IPS-15b (cell line): ENCODE data around the gene NEK2.
"Not testable (repeated sequence)": the region's sequence is repeated elsewhere in the genome, so short reads cannot be mapped to it uniquely, and the experiment has no call there.

Experiments used
- H3K27me3 ChIP-seq: one replicate; pipeline ENCODE4 v1.6.1; 2013; ENCODE audit warnings: low read length; ENCODE audit not compliant: control insufficient read depth, insufficient read depth
- H3K36me3 ChIP-seq: one replicate; pipeline ENCODE4 v1.6.1; 2013; ENCODE audit warnings: low read length; ENCODE audit not compliant: control insufficient read depth, insufficient read depth
- H3K4me1 ChIP-seq: one replicate; pipeline ENCODE4 v1.6.1; 2013; ENCODE audit warnings: mild to moderate bottlenecking, low read length; ENCODE audit not compliant: control insufficient read depth, insufficient read depth
- H3K4me3 ChIP-seq: one replicate; pipeline ENCODE4 v1.5.1; 2013; ENCODE audit warnings: low read depth, low read length
- H3K9ac ChIP-seq: one replicate; pipeline ENCODE4 v1.6.1; 2013; ENCODE audit warnings: low read depth, mild to moderate bottlenecking, low read length
- H3K9me3 ChIP-seq: one replicate; pipeline ENCODE4 v1.6.1; 2013; ENCODE audit warnings: mild to moderate bottlenecking, low read length; ENCODE audit not compliant: control insufficient read depth, insufficient read depth

The NEK2 gene

DNA sequence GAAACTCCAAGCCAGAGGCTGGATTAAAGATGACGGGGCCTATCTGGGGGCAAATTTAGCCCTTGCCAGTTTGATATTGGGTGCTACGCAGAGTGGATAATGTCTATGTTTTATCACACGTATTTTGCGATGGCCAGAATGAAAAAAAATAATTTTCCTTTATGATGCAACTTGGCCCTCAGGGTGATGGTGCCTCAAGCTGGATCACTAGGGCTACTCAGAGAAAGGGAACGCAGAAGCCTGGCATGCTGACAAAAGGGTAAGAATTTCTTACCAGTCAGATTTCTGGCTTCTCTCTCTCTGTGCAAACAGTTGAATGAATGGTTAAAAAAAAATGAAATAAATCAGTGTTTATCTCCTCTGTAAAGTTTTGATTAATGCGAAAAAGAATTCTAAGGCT is 32.6 kb upstream of the NEK2 start:
- no peaks in the 10 kb centered on the region for H3K36me3 ChIP-seq
- H3K4me3 ChIP-seq, result no peak overlapping the region
- H3K9ac ChIP-seq, result no peak overlapping the region
- H3K9me3 ChIP-seq, result no peaks in the 10 kb centered on the region
- H3K4me1 ChIP-seq, result no peaks in the 10 kb centered on the region
- H3K27me3 ChIP-seq, result peaks cover 5% of the 10 kb centered on the region

DNA sequence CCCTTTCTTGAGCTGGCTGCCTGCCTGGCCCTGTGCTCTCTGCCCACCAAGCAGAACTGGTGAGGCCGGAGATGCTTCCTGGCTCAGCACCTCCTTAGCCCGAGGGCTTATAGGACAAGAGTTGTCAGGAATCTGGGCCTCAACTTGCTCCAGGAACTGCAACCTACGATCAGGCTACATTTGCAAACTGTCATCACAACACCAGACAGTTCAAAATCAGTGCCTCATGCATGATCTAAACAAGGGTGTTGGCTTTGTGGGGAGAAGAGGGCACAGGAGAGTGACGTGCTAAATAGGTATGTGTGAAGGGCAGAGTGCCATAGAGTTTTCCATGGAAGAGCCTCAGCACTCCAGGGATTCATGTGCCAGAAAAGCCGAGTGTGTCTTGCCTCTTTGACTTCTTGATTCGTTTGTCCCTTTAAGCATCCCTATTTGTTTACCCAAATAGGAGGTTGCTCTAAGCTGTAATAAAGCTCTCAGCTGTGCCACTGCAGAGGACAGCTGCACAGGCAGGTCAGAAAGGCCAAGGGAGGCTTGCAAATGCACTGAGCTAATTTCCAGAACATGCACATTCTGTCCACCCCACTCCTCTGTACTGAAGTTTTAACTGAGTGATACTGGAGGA is 30.2 kb upstream of the NEK2 start:
- peaks cover 18% of the 10 kb centered on the region for H3K27me3 ChIP-seq
- no peaks in the 10 kb centered on the region for H3K9me3 ChIP-seq
- H3K4me3 ChIP-seq, result no peak overlapping the region
- no peak overlapping the region for H3K9ac ChIP-seq
- H3K4me1 ChIP-seq, result no peaks in the 10 kb centered on the region
- no peaks in the 10 kb centered on the region for H3K36me3 ChIP-seq

DNA sequence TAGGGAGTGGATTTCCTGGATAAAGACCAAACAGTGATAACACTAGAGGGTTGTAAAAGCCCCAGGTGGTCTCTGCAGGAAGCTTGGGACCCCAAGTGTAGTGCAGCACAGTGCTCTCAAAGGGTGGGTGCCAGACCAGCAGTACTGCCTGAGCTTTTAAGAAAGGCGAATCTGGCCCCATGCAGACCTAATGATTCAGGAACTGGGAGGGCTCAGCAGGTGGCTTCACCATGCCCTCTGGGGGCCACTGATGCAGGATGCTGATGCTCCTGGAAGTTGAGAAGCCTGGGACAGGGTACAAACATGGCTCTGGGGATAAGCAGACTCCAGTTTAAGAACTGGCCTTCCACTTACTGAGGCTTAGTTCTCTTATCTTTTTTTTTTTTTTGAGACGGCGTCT is 29.1 kb upstream of the NEK2 start:
- H3K36me3 ChIP-seq, result no peaks in the 10 kb centered on the region
- no peak overlapping the region for H3K4me3 ChIP-seq
- no peak overlapping the region for H3K9ac ChIP-seq
- peaks cover 19% of the 10 kb centered on the region for H3K27me3 ChIP-seq
- peaks cover under 1% of the 10 kb centered on the region for H3K4me1 ChIP-seq
- no peaks in the 10 kb centered on the region for H3K9me3 ChIP-seq

DNA sequence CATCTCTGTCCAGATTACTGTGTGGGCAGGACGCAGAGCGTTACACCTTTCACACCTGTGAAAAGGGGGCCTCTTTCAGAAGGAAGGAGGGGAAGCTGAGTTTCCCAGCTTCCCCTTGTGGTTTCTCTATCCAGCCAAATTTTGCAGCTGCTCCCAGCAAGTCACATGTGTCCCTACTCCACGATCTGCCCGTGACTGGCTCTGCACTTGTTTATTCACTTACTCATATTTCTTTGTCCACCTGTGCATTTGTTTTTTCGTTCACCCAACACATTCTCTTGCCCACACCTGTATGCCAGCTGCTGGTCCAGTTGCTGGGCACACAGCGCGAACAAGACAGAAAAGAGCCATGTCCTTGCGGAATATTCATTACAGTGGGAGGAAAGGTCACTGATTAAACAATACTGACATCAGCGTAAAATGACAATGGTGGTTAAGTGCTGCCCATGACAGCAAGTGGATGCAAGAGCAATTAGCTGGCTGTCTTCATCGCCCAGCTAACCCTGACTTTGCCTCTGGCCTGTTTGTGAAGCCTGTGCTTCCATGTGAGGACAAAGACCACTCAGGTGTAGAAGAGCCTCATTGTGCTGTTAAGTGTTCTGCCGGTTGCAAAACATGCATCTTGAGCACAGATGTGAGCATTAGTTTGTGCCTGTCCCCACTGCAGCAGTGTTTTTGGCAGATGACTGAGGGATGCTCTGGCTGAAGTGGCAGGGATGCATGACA is 28.6 kb upstream of the NEK2 start:
- Histone ChIP-seq H3K4me3 (no peak overlapping the region), H3K4me1 (peaks cover 3% of the 10 kb centered on the region), H3K9ac (no peak overlapping the region), H3K36me3 (no peaks in the 10 kb centered on the region), H3K9me3 (no peaks in the 10 kb centered on the region), H3K27me3 (peaks cover 24% of the 10 kb centered on the region)

GRCh38 chr1:211701733-211702132 is 26.3 kb upstream of the NEK2 start:
- Histone ChIP-seq H3K36me3 (no peaks in the 10 kb centered on the region), H3K9ac (no peak overlapping the region), H3K9me3 (no peaks in the 10 kb centered on the region), H3K4me1 (peaks cover 3% of the 10 kb centered on the region), H3K4me3 (no peak overlapping the region), H3K27me3 (peaks cover 24% of the 10 kb centered on the region)

DNA sequence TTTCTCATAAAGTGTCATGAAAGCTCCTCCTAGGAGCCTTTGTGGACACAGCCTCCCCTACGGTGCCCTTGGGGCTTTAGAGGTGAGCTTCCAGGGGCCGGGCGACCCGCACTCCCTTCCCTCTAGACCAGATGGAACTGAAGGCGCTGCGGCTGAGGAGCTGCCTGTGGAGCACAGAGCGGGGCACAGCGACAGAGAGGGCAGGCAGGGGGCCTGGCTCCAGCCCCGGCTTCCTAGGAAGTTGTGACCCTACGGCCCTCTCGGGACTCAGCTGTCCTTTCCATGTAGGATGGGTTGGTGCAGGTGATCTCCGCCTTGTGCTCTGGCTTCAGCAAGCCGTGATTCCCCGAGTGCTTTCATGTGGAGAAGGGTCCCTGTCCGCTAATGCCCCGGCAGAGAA is 23.6 kb upstream of the NEK2 start:
- Histone ChIP-seq H3K4me3 (peak overlapping the region; percentile 63), H3K27me3 (peaks cover 18% of the 10 kb centered on the region), H3K36me3 (no peaks in the 10 kb centered on the region), H3K9me3 (no peaks in the 10 kb centered on the region), H3K9ac (no peak overlapping the region), H3K4me1 (peaks cover 3% of the 10 kb centered on the region)

- Histone ChIP-seq H3K27me3 (peaks cover 18% of the 10 kb centered on the region), H3K9ac (no peak overlapping the region), H3K4me1 (peaks cover 3% of the 10 kb centered on the region), H3K9me3 (no peaks in the 10 kb centered on the region), H3K36me3 (no peaks in the 10 kb centered on the region), H3K4me3 (peak overlapping the region; percentile 63)
Observed at GRCh38 chr1:211698161-211699026, 23.0 kb upstream of the NEK2 start.

DNA sequence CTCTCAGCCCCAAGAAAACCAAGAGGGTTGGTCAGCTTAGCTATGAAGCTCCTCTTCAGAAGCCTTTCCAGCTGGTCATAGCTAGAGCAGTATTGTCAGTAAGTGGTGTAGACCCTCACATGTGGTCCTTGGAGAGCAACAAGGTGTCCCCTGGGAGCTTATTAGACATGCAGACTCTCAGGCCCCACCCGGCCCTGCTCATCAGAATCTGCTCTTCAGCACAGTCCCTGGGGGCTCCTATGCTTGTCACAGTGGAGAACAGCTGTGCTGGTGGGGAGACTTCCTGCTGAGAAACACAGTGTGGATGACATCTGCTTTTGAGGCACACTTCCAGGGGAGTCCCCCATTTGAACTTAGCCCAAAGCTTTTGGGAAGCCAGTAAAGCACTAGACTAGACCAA is 21.9 kb upstream of the NEK2 start:
- no peak overlapping the region for H3K4me3 ChIP-seq
- peaks cover 18% of the 10 kb centered on the region for H3K27me3 ChIP-seq
- peaks cover 3% of the 10 kb centered on the region for H3K4me1 ChIP-seq
- no peaks in the 10 kb centered on the region for H3K9me3 ChIP-seq
- no peak overlapping the region for H3K9ac ChIP-seq
- H3K36me3 ChIP-seq, result no peaks in the 10 kb centered on the region

DNA sequence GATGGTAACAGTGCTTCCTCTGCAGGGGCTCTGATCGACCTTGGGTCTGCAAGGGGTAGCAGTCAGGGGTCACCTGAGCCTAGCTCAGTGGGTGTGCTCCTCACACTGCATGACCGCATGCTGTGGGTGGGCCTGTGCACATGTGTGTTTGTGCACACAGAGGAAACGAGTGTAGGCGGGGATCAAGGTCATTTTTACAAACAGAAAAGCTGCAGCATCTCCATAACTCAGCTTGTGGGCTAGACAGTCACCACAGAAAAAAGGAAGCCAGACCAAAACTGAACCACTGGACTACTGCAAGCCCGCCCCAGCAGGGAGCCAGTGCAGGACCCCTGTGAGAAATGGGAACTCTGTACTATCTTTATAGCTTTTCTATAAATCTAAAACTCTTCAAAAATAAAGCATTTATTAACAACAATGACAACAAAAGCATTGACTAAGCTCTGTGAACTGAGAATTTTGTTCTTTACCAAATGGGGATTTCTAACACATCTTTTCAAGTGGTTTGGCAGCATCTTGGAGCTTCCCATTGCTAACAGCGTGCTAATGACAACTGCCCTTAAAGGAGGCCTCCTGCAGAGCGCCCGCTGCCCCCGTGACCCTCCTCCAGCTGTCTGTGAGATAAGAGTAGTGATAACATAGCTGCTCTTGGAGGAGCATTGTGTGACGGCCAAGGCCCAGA is 19.9 kb upstream of the NEK2 start:
- Histone ChIP-seq H3K9ac (no peak overlapping the region), H3K4me3 (no peak overlapping the region), H3K36me3 (no peaks in the 10 kb centered on the region), H3K27me3 (peaks cover 6% of the 10 kb centered on the region), H3K9me3 (no peaks in the 10 kb centered on the region), H3K4me1 (peaks cover 3% of the 10 kb centered on the region)

GRCh38 chr1:211693911-211694310 is 18.5 kb upstream of the NEK2 start:
- not testable (repeated sequence) for H3K4me3 ChIP-seq, H3K27me3 ChIP-seq, H3K9ac ChIP-seq, H3K36me3 ChIP-seq, H3K4me1 ChIP-seq, H3K9me3 ChIP-seq

DNA sequence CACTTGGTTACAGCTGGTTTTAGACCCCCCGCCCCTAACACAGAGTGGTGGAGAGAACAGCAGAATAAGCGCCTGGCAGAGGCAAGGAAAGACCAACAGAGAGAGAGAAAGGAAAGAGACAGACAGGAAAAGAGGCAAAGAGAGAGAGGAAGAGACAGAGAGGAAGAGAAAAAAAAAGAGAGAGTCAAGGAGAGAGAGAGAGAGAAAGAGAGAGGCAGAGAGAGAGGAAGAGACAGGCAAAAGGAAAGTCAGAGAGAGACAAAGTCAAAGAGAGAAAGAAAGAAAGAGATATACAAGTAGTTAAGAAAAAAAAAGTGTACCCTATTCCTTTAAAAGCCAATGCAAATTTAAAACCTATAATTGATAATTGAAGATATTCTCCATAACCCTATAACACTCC is 13.0 kb upstream of the NEK2 start:
- no peak overlapping the region for H3K9ac ChIP-seq
- no peaks in the 10 kb centered on the region for H3K27me3 ChIP-seq
- H3K4me3 ChIP-seq, result no peak overlapping the region
- no peaks in the 10 kb centered on the region for H3K4me1 ChIP-seq
- H3K9me3 ChIP-seq, result no peaks in the 10 kb centered on the region
- H3K36me3 ChIP-seq, result no peaks in the 10 kb centered on the region
